Muscle layer of colon (tissue), 2 donors: ENCODE data around the gene DPP6.
A peak's percentile ranks its signal among the peaks of the same experiment; 100 is the strongest.

ENCODE experiments used
- H3K27ac ChIP-seq: one replicate; pipeline ENCODE4 v1.7.0; 2013; ENCODE audit warnings: low read depth, mild to moderate bottlenecking, low read length, moderate library complexity
- H3K27me3 ChIP-seq, 2 donors: one replicate each; pipeline ENCODE4 v1.7.0; 2013; ENCODE audit warnings: low read length in 2 of 2, mild to moderate bottlenecking in 2 of 2; ENCODE audit not compliant: insufficient read depth in 2 of 2, control insufficient read depth in 1 of 2
- H3K36me3 ChIP-seq: one replicate; pipeline ENCODE4 v1.7.0; 2013; ENCODE audit warnings: mild to moderate bottlenecking, low read length; ENCODE audit not compliant: insufficient read depth
- H3K4me1 ChIP-seq: one replicate; pipeline ENCODE4 v1.7.0; 2013; ENCODE audit warnings: mild to moderate bottlenecking, low read length; ENCODE audit not compliant: insufficient read depth
- H3K4me3 ChIP-seq, 2 donors: one replicate each; pipeline ENCODE4 v1.7.0; 2013; ENCODE audit warnings: low read length in 2 of 2, low read depth in 1 of 2, mild to moderate bottlenecking in 1 of 2, moderate library complexity in 1 of 2
- H3K9ac ChIP-seq: one replicate; pipeline ENCODE4 v1.7.0; 2013; ENCODE audit warnings: low read length
- H3K9me3 ChIP-seq: one replicate; pipeline ENCODE4 v1.7.0; 2013; ENCODE audit warnings: mild to moderate bottlenecking, low read length
- donor health status: abdominal sarcoma.
- donor health status: Adenocarcinoma of cecum.

Gene DPP6

GRCh38 chr7:154792436-154793055 lies 740.3 kb downstream of the DPP6 start:
- Histone ChIP-seq H3K4me1 (no peaks in the 10 kb centered on the region), H3K9ac (no peak overlapping the region), H3K27me3 (no peaks in the 10 kb centered on the region), H3K4me3 (no peak overlapping the region), H3K36me3 (no peaks in the 10 kb centered on the region), H3K9me3 (no peaks in the 10 kb centered on the region), H3K27ac (no peak overlapping the region)

DNA sequence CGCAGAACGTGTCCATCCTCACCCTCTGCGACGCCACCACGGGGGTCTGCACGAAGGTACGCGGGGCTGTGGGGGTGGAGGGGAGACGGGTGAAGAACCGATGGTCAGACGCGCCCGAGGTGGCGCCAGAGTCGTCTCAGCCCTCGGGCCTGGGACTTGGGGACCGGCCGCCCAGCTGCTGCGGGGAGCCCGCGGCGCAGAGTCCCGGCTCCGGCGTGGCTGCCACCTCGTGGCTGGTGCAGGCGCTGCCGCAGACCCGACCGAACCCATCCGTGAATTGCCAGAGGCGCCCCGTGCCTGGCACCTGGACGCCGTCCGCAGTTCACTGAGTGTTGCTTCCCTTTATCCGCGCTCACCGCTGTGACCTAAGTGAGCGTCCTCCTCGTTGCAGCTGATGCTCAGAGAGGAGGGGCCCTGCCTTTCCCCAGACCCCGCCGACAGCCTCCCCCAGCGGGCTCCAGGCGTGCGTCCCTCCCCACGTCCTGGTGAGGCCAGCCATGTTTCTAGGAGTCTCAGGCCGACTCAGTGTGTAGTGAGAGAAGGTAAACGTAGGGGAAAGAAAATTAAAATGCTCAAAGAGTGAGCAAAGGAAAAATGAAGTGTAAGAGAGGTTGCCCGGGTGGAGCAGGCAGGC lies 742.1 kb downstream of the DPP6 start:
- Histone ChIP-seq H3K4me3 (peak overlapping the region in 1 of 2 donors; percentile 14), H3K9ac (no peak overlapping the region), H3K36me3 (no peaks in the 10 kb centered on the region), H3K4me1 (no peaks in the 10 kb centered on the region), H3K9me3 (no peaks in the 10 kb centered on the region), H3K27me3 (no peaks in the 10 kb centered on the region), H3K27ac (no peak overlapping the region)

- H3K4me1 ChIP-seq: no peaks in the 10 kb centered on the region
- no peaks in the 10 kb centered on the region for H3K27me3 ChIP-seq
- no peaks in the 10 kb centered on the region for H3K36me3 ChIP-seq
- no peaks in the 10 kb centered on the region for H3K9me3 ChIP-seq
- H3K4me3 ChIP-seq: no peak overlapping the region
- no peak overlapping the region for H3K27ac ChIP-seq
- no peak overlapping the region for H3K9ac ChIP-seq
Observed at GRCh38 chr7:154795014-154795413, 742.8 kb downstream of the DPP6 start.

GRCh38 chr7:154795437-154795836 lies 743.2 kb downstream of the DPP6 start:
- Histone ChIP-seq H3K27ac (no peak overlapping the region), H3K4me1 (no peaks in the 10 kb centered on the region), H3K9ac (no peak overlapping the region), H3K36me3 (no peaks in the 10 kb centered on the region), H3K27me3 (no peaks in the 10 kb centered on the region), H3K4me3 (no peak overlapping the region), H3K9me3 (no peaks in the 10 kb centered on the region)

DNA sequence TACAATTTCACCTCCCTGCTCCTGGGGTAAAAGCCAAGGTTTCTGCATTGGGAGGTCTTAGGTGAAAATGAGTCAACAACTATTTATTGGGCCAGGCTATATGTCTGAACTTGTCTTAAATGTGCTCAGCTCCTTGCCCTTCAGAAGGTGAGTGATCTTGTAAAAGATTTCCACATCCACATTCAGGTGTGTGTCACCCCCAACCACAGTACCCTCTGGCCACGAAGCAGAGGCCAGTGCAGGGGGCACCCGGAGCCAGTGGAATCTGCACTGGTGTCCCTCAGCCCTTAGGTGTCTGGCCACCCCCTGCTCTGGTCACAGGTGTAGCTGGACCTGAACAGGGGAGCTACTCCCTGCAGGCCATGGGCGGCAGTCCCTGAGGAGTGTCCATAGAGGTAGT lies 752.3 kb downstream of the DPP6 start:
- Histone ChIP-seq H3K27me3 (no peaks in the 10 kb centered on the region), H3K4me1 (no peaks in the 10 kb centered on the region)

DNA sequence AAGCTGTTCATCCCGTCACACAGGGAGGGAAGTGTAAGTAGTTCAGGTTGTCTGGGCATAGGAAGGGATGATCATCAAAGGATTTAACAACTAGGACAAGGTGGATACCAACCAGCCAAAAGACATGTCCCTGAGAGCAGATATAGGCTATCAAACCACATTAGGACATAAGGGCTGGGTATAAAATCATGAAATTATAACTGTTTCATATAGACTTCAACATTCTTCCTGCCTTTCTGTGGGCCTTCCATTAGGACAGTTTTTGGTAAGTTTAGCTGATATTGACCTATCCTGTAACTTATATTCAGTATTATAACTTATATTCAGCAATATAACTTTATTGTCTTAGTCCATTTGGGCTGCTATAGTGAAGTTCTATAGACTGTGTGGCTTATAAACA lies 759.8 kb downstream of the DPP6 start:
- H3K9ac ChIP-seq: no peak overlapping the region
- H3K9me3 ChIP-seq: peaks cover 7% of the 10 kb centered on the region
- no peaks in the 10 kb centered on the region for H3K27me3 ChIP-seq
- H3K4me3 ChIP-seq: no peak overlapping the region
- H3K27ac ChIP-seq: no peak overlapping the region
- peaks cover 11% of the 10 kb centered on the region for H3K36me3 ChIP-seq
- H3K4me1 ChIP-seq: no peaks in the 10 kb centered on the region

More for the DNA sequence above, 752.3 kb downstream of the DPP6 start:
- H3K9me3 ChIP-seq: no peaks in the 10 kb centered on the region
- H3K27ac ChIP-seq: no peak overlapping the region
- peaks cover 4% of the 10 kb centered on the region for H3K36me3 ChIP-seq
- no peak overlapping the region for H3K9ac ChIP-seq
- H3K4me3 ChIP-seq: no peak overlapping the region

GRCh38 chr7:154817224-154817896 lies 765.2 kb downstream of the DPP6 start:
- Histone ChIP-seq H3K4me3 (no peak overlapping the region), H3K9ac (no peak overlapping the region), H3K27ac (no peak overlapping the region), H3K27me3 (no peaks in the 10 kb centered on the region), H3K4me1 (no peaks in the 10 kb centered on the region), H3K9me3 (no peaks in the 10 kb centered on the region), H3K36me3 (peaks cover under 1% of the 10 kb centered on the region)

GRCh38 chr7:154827007-154827406 lies 774.8 kb downstream of the DPP6 start:
- H3K4me1 ChIP-seq: peaks cover 6% of the 10 kb centered on the region
- H3K36me3 ChIP-seq: no peaks in the 10 kb centered on the region

DNA sequence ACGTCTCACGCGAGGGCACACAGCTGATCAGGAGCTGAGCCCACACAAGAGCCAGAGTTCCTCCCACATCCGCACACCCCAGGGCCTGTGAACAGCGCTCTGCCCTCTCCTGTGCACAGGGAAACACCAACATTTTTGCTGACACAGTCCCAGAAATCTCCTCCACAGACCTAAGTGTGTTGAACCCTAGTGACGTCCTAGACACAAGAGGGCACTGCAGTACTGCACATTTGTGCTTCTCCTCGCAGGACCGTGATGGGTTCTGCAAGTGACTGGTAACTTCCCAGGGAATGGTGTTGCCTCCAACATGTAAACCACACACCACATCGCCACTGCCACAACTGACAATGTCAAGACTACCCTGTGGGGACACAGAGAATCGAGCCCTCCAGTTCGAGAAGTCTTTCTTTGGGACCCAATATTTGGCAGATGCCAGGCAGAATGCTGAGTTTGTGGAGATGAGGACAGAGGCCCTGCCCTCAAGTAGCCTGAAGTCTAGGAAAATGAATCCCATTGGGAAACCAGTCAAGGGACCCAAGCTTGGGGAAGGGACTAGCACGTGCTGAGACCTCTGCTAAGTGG lies 780.5 kb downstream of the DPP6 start:
- Histone ChIP-seq H3K36me3 (no peaks in the 10 kb centered on the region), H3K27ac (no peak overlapping the region), H3K9ac (no peak overlapping the region), H3K9me3 (no peaks in the 10 kb centered on the region), H3K27me3 (no peaks in the 10 kb centered on the region), H3K4me3 (no peak overlapping the region), H3K4me1 (no peaks in the 10 kb centered on the region)

More at GRCh38 chr7:154827007-154827406, 774.8 kb downstream of the DPP6 start:
- no peaks in the 10 kb centered on the region for H3K9me3 ChIP-seq
- H3K9ac ChIP-seq: no peak overlapping the region
- no peak overlapping the region for H3K27ac ChIP-seq
- no peaks in the 10 kb centered on the region for H3K27me3 ChIP-seq
- H3K4me3 ChIP-seq: no peak overlapping the region

DNA sequence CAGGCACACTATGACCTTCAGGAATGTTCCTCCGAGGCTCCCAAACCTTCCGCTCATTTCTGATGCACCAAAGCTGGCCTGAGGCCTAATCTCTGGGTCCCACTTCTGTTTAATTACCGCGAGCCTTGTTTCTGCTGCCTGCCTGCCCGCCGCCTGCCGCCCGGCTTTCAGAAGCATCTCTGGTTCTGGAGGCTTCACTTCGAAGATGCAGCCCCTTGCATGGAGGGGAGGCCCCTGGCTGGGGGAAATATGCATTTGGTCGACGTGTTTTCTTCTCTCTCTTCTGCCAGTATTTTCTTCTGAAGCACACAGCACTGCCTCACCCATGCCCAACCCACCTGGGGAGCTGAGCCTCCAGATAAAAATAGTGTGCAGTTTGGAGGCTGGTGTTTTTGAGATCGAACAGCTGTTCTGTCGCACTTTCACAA lies 783.8 kb downstream of the DPP6 start:
- no peak overlapping the region for H3K27ac ChIP-seq
- no peaks in the 10 kb centered on the region for H3K4me1 ChIP-seq
- H3K9ac ChIP-seq: no peak overlapping the region
- H3K4me3 ChIP-seq: no peak overlapping the region
- H3K27me3 ChIP-seq: no peaks in the 10 kb centered on the region
- H3K9me3 ChIP-seq: no peaks in the 10 kb centered on the region
- H3K36me3 ChIP-seq: no peaks in the 10 kb centered on the region

GRCh38 chr7:154837087-154837486 lies 784.9 kb downstream of the DPP6 start:
- Histone ChIP-seq H3K9ac (no peak overlapping the region), H3K36me3 (no peaks in the 10 kb centered on the region), H3K4me1 (no peaks in the 10 kb centered on the region), H3K27me3 (no peaks in the 10 kb centered on the region), H3K4me3 (no peak overlapping the region), H3K9me3 (no peaks in the 10 kb centered on the region), H3K27ac (no peak overlapping the region)
